Measurements from ENCODE around the gene SLC22A2.
"Not testable (repeated sequence)": the region's sequence is repeated elsewhere in the genome, so short reads cannot be mapped to it uniquely, and the experiment has no call there.

SLC22A2 gene

DNA sequence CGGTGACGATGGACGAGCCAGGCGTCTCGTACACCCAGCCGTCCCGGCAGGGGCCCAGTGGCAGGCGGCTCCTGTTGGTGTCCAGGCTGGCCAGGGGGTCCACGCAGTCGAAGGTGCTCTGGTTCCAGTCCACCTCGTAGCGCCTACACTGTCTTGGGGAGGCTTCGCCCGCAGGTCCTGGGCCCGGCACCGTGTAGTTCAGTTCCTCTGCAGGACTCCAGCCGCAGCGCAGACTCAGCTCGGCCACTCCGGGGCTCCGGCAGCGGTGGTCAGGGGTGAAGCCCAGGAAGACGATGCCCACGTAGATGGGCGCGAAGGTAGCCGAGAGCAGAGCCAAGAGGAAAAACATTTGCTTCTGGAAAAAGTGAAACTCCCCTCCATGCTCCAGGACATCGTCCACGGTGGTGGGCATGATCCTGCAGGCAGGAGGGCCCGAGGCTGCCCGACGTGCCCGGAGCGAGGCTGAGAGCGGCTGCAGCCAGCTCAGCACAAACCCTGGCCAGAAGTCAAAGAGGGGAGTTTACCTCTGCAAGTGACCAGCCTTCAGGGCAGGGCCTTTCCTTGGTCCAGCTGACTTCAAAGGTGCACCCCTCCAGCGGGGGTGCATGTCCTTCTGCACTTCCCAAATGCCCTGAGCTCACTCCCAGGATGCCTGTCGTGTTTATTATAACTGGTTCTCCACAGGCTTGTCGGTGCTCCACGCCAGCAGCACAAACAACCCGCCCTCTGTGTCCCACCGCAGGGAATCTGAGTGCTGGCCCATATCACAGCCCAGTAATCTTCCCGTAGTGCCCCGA, at the start of gene SLC22A2:
SLC22A2 (minus strand) TSS at position 476 of the 797 bp plus-strand sequence; CDS start at position 412, 64 bp downstream.
- TF ChIP-seq, protein P1, sequence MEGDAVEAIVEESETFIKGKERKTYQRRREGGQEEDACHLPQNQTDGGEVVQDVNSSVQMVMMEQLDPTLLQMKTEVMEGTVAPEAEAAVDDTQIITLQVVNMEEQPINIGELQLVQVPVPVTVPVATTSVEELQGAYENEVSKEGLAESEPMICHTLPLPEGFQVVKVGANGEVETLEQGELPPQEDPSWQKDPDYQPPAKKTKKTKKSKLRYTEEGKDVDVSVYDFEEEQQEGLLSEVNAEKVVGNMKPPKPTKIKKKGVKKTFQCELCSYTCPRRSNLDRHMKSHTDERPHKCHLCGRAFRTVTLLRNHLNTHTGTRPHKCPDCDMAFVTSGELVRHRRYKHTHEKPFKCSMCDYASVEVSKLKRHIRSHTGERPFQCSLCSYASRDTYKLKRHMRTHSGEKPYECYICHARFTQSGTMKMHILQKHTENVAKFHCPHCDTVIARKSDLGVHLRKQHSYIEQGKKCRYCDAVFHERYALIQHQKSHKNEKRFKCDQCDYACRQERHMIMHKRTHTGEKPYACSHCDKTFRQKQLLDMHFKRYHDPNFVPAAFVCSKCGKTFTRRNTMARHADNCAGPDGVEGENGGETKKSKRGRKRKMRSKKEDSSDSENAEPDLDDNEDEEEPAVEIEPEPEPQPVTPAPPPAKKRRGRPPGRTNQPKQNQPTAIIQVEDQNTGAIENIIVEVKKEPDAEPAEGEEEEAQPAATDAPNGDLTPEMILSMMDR (IDR thresholded peaks at IDR 0.05; ENCODE audit: control extremely low read depth, extremely low read depth, low read depth, missing control alignments): no peak
- ChIA-PET POLR2A (no interaction called here), CTCF (no interaction called here)
- DNase-seq (ENCODE audit: extremely low spot score): no peak

DNA sequence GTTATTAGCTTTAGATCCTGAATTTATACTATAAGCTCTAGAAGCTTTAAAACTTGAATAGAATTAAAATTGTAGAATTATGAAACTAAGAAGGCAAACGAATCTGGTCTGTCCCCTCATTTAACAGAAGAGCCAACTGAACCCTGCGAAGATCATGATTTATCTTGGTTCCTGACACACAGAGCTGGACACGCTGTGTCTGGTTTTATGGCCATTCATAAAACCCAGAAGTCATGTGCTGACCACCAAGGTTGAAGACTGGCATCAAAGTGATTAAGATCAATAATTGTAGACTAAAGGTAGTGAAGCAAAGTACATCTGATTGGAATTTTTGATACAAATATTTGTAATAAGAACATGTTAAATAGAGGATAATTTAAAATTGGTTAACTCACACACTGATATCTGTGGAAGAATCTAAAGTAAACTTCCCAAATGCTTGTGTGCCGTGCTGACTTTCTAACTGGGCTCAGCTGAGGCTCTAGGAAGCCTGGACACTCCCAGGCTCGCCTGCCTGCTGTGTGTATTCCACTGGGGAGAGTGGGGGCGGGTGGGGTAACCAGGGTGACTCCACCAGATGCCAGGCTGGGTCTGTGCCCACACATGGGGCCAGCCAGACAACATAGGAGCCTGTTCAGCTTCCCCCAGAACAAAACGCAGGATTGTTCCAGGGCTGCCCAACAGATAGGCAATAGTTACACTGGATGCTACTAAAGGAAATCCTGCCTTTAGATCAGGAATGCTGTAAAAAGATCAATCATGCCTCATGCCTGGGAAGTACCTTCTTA, 47.5 kb upstream of the SLC22A2 start:
- TF ChIP-seq, protein P1 (IDR thresholded peaks at IDR 0.05; ENCODE audit: control extremely low read depth, extremely low read depth, low read depth, missing control alignments): no peak
- no peak for DNase-seq (ENCODE audit: extremely low spot score)
- ChIA-PET CTCF (no interaction called here), POLR2A (no interaction called here)

DNA sequence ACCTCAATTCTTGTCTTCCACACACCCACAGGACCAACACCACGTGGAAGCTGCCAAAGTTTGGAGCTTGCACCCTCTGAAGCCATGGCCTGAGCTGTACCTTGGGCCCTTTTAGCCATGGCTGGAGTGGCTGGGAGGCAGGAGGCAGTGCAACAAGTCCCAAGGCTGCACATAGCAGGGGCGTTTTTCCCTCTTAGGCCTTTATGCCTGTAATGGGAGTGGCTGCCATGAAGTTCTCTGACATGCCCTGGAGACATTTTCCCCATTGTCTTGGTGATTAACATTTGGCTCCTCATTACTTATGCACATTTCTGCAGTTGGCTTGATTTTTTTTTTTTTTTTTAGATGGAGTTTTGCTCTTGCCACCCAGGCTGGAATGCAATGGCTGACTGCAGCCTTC, 45.2 kb upstream of the SLC22A2 start:
- DNase-seq (ENCODE audit: extremely low spot score): no peak
- POLR2A ChIA-PET: no interaction called here
- TF ChIP-seq, protein P1 (IDR thresholded peaks at IDR 0.05; ENCODE audit: control extremely low read depth, extremely low read depth, low read depth, missing control alignments): no peak
- CTCF ChIA-PET: no interaction called here

DNA sequence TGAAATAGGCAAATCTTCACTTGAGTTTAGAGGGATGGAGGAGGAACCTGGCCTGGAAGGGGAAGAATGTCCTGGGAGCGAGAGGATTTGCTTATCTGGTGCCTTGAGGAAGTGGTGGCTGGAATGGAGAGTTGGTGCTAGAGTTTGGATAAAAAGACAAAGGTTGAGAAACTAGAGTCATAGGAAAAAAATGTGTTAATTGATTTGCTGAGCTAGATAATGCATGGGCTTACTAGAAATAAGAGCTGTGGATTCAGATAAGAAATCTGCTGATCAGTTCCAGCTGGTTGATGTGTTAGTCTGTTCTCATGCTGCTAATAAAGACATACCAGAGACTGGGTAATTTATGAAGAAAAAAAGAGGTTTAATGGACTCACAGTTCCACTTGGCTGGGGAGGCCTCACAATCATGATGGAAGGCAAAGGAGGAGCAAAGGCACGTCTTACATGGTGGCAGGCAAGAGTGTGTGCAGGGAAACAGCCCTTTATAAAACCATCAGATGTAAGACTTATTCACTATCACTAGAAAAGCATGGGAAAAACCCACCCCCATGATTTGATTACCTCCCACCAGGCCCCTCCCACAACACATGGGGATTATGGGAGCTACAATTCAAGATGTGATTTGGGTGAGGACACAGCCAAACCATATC, 43.9 kb upstream of the SLC22A2 start:
- DNase-seq (ENCODE audit: extremely low spot score); CTCF ChIA-PET; POLR2A ChIA-PET: not testable (repeated sequence)

DNA sequence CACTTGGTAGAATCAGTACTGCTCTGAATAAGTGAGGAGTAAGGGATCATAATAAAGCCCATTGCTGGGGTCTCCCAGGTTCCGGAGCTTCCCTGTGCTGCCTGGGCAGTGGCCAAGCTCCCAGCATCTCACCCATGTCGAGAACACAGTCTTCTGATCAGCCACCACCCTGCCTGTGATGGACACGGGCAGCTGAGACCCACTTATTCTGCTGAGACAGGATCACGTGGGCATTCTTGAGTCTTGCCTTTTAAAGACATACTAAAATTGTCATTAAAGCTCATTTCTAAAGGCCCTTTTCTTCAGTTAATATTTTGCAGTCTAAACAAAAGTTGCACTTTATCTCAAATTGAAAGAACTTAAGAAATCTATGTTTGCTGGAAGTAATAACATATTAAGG, 42.7 kb upstream of the SLC22A2 start:
- TF ChIP-seq, protein P1 (IDR thresholded peaks at IDR 0.05; ENCODE audit: control extremely low read depth, extremely low read depth, low read depth, missing control alignments): no peak
- DNase-seq (ENCODE audit: extremely low spot score): no peak
- ChIA-PET POLR2A (no interaction called here), CTCF (interaction anchor here (1.0 to 1.3 kb wide), 2 partner anchors 11 to 16 kb away, joined by 3 to 4 read pairs; no protein-coding TSS in a partner anchor)

DNA sequence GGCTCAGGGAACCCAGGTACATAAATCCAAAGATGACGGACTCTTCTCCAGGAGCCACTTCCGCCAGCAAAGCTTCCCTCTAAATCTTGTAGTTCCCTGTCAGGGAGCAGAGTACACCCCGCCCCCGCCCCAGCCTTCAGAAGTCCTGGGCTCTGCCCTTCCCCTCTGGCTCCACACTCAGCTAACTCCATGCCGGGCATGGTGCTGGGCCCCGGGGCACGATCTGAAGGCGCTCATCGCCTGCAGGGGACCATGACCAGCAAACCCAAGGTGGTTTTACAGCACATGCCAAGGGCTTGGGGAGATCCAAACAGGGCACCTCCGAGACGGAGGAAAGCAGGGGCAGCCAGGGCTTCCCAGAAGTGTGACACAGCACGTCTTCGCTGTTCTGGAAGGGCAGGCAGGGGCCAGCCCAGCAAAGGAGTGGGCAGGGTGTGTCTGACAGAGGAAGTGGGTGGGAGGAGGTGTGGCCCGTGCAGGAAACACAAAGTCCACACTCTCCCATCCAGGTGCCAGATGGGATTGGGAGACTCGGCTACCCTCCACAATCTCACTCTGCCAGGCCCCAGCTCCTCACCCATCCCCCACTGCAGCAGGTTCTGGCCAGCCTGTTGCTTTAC, 41.6 kb upstream of the SLC22A2 start:
- DNase-seq (ENCODE audit: extremely low spot score): no peak
- ChIA-PET CTCF (no interaction called here), POLR2A (no interaction called here)
- TF ChIP-seq, protein P1 (IDR thresholded peaks at IDR 0.05; ENCODE audit: control extremely low read depth, extremely low read depth, low read depth, missing control alignments): no peak

All from GM10248 (cell line).